ENCODE data around the gene NUMB.

The NUMB gene

GRCh38 chr14:73460691-73461127, 2.4 kb upstream of the NUMB start:
- no peak overlapping the region for H3K4me3 ChIP-seq (ENCODE audit: low read length)
- no peak for TF ChIP-seq CTCF (conservative IDR thresholded peaks at IDR 0.05; ENCODE audit: low read depth, low read length)
- DNase-seq (ENCODE audit: low read depth): no peak

- DNase-seq (ENCODE audit: low read depth): no peak
- no peak for TF ChIP-seq CTCF (conservative IDR thresholded peaks at IDR 0.05; ENCODE audit: low read depth, low read length)
These were observed 1.6 kb upstream of the NUMB start for GRCh38 chr14:73459959-73460358.

GRCh38 chr14:73457924-73458182, 493 bp downstream of the NUMB start:
- DNase-seq (ENCODE audit: low read depth): no peak
- H3K4me3 ChIP-seq (ENCODE audit: low read length): peak overlapping the region; percentile 91
- no peak for TF ChIP-seq CTCF (conservative IDR thresholded peaks at IDR 0.05; ENCODE audit: low read depth, low read length)

More at GRCh38 chr14:73459959-73460358, 1.6 kb upstream of the NUMB start:
- H3K4me3 ChIP-seq (ENCODE audit: low read length): no peak overlapping the region

- DNase-seq (ENCODE audit: low read depth): no peak
- TF ChIP-seq CTCF (conservative IDR thresholded peaks at IDR 0.05; ENCODE audit: low read depth, low read length): no peak
- H3K4me3 ChIP-seq (ENCODE audit: low read length): peak overlapping the region; percentile 91
These were observed 1.1 kb downstream of the NUMB start for GRCh38 chr14:73457041-73457923.

GRCh38 chr14:73455294-73455693, 3.1 kb downstream of the NUMB start:
- DNase-seq (ENCODE audit: low read depth): no peak
- no peak for TF ChIP-seq CTCF (conservative IDR thresholded peaks at IDR 0.05; ENCODE audit: low read depth, low read length)
- H3K4me3 ChIP-seq (ENCODE audit: low read length): no peak overlapping the region

GRCh38 chr14:73452341-73453186, 5.8 kb downstream of the NUMB start:
- H3K4me3 ChIP-seq (ENCODE audit: low read length): no peak overlapping the region
- no peak for DNase-seq (ENCODE audit: low read depth)

More at GRCh38 chr14:73452341-73453186, 5.8 kb downstream of the NUMB start:
- no peak for TF ChIP-seq CTCF (conservative IDR thresholded peaks at IDR 0.05; ENCODE audit: low read depth, low read length)

Measured in retinal pigment epithelial cell (primary cell).